NCI-H2227 (cell line): ENCODE measurements around the gene TIGD2.

Source experiments
- DNase-seq: peaks from one replicate; lab custom pipeline; 2025; ENCODE audit not compliant: unreplicated experiment; lab: John Stamatoyannopoulos, UW

TIGD2 gene

GRCh38 chr4:89161841-89162240 is 50.5 kb downstream of the TIGD2 start:
- DNase-seq = no peak

GRCh38 chr4:89162496-89162895 is 51.2 kb downstream of the TIGD2 start:
- no peak for DNase-seq

GRCh38 chr4:89162987-89163386 is 51.7 kb downstream of the TIGD2 start:
- DNase-seq = no peak

- no peak for DNase-seq
Observed at GRCh38 chr4:89164400-89164799, 53.1 kb downstream of the TIGD2 start.
